ENCODE data around the gene SLC9A5. TPM values are rescaled to one million over a fixed set of nuclear protein-coding genes. Genes with fewer than 3 reads are reported as not detected.

SLC9A5 gene
- total and polyA plus RNA-seq, 9 of the 15 experiments (the other 6 are each of a cell fraction or from before 2014, with no cell fraction given), result 0.06 to 3.1 (median 1.2) TPM

DNA sequence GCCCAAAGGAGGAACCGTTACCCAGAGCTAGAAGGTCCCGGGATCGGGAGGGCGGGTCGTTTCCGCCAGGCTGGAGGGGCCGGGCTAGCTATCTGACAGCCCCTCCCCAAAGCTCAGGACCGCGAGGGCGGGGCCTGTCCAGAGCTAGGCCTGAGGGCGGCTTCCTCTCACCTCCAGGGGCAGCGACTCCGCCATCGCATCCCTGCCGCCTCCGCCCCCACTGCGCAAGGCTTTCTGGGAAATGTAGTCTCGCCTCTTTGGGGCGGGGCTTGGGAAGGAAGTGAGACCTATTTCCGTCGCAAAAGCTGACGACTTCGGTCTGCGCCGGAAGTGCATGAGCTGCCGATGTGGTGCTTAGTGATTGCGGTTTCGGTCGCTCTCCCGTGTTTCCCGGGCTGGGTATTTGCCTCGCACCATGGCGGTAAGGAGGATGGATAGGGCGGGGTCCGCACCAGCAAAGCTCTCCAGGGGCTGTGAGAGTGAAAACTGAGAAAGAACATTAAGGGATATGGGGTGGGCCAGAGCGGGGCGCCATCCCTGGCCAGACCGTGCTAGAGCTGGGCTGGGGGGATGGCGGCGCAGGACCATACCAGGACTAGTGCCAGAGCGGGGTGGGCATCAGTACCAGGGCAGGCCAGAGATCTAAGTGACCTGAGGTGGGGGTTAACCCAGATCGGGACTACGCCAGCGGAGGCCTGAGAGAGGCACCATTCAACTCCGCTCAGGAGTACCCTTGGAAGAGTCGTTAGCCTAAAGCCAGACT, 21.8 kb upstream of the SLC9A5 start, which contains the start of gene TMEM208 (continued):
- TF ChIP-seq JUND (IDR thresholded peaks at IDR 0.05; ENCODE audit: borderline replicate concordance, low read depth, low read length) (peak; percentile 57; the same call in 1 of the 2 replicates), JUND (tag; IDR thresholded peaks at IDR 0.05; ENCODE audit: borderline replicate concordance, low read depth, low read length) (no peak; the same call in 2 of the 3 replicates), SIN3A (IDR thresholded peaks at IDR 0.05; ENCODE audit: borderline replicate concordance in 2 of 2, control insufficient read depth in 1 of 2, low read depth in 2 of 2, low read length in 2 of 2) (peak; percentile 97 to 99), NR3C1 (CRISPR knock-in tag; IDR thresholded peaks at IDR 0.05) (no peak), ERF (CRISPR knock-in tag; IDR thresholded peaks at IDR 0.05) (0 out of 2 replicates have a peak, but pooled peaks have one; percentile 16), ZBTB11 (CRISPR knock-in tag; IDR thresholded peaks at IDR 0.05) (peak in 2 of 3 experiments; percentile 41 to 89; a peak in 4 of 6 replicates), RBFOX2 (IDR thresholded peaks at IDR 0.05; ENCODE audit: low read depth, low read length) (peak; percentile 88), GMEB1 (CRISPR knock-in tag; IDR thresholded peaks at IDR 0.05) (0 out of 2 replicates have a peak, but pooled peaks have one; percentile 42), CCNT2 (IDR thresholded peaks at IDR 0.05; ENCODE audit: borderline replicate concordance, extremely low read depth, insufficient read length, low read depth, low read length) (peak; percentile 68), ATF3 (IDR thresholded peaks at IDR 0.05) (no peak), ATF3 (CRISPR knock-in tag; conservative IDR thresholded peaks at IDR 0.05) (0 out of 2 replicates have a peak, but pooled peaks have one; percentile 3), C11orf30 (IDR thresholded peaks at IDR 0.05; ENCODE audit: low read depth) (peak; percentile 100), FOXK2 (conservative IDR thresholded peaks at IDR 0.05 in 1 of 2, IDR thresholded peaks at IDR 0.05 in 1 of 2; ENCODE audit: low read depth in 2 of 2) (peak; percentile 77 to 89)
- TF ChIP-seq, protein P1, sequence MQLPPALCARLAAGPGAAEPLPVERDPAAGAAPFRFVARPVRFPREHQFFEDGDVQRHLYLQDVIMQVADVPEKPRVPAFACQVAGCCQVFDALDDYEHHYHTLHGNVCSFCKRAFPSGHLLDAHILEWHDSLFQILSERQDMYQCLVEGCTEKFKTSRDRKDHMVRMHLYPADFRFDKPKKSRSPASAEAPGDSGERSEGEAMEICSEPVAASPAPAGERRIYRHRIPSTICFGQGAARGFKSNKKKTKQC (CRISPR knock-in tag; IDR thresholded peaks at IDR 0.05), result no peak
- TF ChIP-seq, protein P2, sequence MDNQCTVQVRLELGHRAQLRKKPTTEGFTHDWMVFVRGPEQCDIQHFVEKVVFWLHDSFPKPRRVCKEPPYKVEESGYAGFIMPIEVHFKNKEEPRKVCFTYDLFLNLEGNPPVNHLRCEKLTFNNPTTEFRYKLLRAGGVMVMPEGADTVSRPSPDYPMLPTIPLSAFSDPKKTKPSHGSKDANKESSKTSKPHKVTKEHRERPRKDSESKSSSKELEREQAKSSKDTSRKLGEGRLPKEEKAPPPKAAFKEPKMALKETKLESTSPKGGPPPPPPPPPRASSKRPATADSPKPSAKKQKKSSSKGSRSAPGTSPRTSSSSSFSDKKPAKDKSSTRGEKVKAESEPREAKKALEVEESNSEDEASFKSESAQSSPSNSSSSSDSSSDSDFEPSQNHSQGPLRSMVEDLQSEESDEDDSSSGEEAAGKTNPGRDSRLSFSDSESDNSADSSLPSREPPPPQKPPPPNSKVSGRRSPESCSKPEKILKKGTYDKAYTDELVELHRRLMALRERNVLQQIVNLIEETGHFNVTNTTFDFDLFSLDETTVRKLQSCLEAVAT (IDR thresholded peaks at IDR 0.05), result peak; percentile 72 to 82; a peak in 3 of 4 replicates

Measured in K562 (cell line).